VCaP (cell line): ENCODE results near the gene SOBP.

Source experiments
- H3K27ac ChIP-seq: fragments of 450-650 bp; 2 replicates; pipeline ENCODE4 v1.5.1; 2017
- TF ChIP-seq, protein P1 (sequence below): fragments of 450-650 bp; conservative IDR thresholded peaks from 2 replicates; pipeline ENCODE4 v1.5.1; 2017; ENCODE audit warnings: mild to moderate bottlenecking, moderate library complexity

SOBP gene, protein sequence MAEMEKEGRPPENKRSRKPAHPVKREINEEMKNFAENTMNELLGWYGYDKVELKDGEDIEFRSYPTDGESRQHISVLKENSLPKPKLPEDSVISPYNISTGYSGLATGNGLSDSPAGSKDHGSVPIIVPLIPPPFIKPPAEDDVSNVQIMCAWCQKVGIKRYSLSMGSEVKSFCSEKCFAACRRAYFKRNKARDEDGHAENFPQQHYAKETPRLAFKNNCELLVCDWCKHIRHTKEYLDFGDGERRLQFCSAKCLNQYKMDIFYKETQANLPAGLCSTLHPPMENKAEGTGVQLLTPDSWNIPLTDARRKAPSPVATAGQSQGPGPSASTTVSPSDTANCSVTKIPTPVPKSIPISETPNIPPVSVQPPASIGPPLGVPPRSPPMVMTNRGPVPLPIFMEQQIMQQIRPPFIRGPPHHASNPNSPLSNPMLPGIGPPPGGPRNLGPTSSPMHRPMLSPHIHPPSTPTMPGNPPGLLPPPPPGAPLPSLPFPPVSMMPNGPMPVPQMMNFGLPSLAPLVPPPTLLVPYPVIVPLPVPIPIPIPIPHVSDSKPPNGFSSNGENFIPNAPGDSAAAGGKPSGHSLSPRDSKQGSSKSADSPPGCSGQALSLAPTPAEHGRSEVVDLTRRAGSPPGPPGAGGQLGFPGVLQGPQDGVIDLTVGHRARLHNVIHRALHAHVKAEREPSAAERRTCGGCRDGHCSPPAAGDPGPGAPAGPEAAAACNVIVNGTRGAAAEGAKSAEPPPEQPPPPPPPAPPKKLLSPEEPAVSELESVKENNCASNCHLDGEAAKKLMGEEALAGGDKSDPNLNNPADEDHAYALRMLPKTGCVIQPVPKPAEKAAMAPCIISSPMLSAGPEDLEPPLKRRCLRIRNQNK

DNA sequence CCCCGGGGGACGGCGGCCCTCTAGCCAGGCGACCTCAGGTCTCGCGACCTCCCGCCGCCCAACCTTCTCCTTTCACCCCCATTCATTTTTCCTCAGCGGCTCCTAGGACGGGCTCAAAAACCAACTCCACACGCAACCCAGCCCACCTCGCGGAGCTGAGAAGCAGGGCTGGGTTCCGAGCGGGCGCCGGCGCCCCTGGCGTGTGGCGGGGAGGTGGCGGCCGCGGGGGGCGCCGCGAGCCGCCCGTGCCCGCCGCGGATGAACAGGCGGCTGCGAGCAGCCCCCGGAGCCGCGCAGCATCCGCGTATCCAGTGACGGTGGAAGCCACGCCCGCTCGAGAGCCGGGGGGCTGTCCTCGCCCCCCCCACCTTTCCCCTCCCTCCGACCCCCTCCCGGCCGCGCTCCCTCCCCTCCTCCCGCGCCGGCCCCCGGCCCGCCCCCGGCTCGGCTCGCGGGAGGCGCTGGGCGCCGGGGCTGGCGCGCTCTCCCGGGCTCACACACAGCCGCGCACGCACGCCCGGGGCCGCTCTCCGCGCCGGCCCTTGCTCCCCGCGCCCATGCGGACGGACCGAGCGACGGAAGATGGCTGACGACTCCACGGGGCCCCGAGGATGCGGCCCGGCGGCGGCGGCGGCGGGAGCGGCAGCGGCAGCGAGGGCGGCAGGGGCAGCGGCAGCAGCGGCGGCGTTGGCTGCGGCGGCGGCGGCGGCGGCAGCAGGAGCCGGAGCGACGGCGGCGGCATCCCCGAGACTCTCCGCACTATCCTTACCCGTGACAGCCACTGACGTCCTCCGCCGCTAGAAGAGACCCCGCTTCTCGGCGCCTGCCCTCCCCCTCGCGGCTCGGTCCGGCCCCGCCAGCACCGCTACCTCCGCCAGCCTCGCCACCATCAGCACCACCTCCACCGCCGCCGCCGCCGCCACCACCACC is at the start of gene SOBP:
Gene SOBP, plus strand, starts transcription at position 482 of the 930 bp plus-strand sequence. CDS start 500 bp downstream, outside the sequence.
- TF ChIP-seq, protein P1, sequence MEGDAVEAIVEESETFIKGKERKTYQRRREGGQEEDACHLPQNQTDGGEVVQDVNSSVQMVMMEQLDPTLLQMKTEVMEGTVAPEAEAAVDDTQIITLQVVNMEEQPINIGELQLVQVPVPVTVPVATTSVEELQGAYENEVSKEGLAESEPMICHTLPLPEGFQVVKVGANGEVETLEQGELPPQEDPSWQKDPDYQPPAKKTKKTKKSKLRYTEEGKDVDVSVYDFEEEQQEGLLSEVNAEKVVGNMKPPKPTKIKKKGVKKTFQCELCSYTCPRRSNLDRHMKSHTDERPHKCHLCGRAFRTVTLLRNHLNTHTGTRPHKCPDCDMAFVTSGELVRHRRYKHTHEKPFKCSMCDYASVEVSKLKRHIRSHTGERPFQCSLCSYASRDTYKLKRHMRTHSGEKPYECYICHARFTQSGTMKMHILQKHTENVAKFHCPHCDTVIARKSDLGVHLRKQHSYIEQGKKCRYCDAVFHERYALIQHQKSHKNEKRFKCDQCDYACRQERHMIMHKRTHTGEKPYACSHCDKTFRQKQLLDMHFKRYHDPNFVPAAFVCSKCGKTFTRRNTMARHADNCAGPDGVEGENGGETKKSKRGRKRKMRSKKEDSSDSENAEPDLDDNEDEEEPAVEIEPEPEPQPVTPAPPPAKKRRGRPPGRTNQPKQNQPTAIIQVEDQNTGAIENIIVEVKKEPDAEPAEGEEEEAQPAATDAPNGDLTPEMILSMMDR = peak; percentile 32
- peak within 1 kb of the TSS; percentile 73 for H3K27ac ChIP-seq

DNA sequence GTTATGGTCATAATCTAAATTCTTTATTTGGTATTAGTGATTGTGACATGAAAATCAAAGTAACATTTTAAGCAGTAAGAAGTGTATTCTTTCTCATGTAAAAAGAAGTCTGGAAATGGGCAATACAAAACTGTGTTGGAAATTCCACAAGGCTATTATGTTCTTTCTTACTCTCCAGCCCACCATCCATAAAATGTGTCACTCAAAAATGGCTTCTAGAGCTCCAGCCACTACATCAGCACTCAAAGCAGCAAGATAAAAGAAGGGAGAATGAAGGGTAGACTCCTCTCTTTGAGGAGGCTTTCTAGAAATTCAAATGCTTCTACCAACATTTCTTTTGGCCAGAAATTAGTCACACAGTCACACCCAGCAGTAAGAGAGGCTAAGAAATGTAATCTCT is 49.0 kb upstream of the SOBP start:
- TF ChIP-seq, protein P1 = no peak
- no peak overlapping the region for H3K27ac ChIP-seq

DNA sequence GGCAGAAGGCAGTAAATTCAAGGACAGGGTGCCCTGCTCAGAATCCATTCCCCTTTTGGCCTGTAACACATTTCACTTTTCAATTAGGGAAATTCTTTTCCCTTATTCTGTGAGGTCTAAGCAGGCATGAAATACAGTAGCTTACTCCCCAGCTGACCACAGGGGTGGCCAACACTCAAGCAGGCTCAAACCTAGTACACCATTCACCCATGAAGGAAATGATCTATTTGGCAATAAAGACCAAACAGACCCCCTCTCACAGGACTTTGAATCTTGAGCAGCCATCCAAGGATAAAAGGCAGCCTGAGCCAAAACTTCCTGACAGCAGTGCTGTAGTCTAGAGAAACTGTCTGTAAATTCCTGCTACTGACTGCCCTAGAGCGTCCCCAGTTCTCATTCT is 48.2 kb upstream of the SOBP start:
- TF ChIP-seq, protein P1 = no peak
- H3K27ac ChIP-seq = no peak overlapping the region

DNA sequence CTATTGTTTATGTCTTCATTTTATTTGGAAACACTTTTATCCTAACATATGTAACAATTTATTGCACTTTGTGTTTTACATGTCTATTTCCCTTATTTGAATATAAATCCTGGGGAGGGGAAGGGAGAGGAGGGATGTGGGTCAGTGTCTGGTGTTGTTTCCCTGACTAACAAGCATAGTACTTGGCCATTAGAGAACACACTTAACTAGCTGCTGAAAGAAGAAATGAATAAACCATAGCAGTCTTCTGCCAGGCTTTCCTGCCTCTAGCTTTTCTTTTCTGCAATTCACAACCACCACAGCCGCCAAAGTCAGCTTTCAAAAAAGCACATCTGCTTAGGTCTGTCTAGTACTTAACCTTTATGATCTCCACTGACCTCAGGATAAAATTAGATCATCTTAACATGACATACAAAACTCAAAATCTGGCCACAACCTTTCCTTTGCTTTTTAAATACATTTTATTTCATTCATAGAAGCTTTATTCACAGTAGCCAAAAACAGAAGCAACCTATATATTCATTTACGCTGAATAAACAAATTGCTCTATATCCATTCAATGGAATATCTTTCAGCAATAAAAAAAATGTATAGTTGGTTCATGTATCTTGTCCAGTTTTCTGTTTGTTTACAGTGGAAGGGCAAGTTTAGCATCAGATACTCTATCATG is 46.8 kb upstream of the SOBP start:
- H3K27ac ChIP-seq = no peak overlapping the region
- TF ChIP-seq, protein P1 = no peak

DNA sequence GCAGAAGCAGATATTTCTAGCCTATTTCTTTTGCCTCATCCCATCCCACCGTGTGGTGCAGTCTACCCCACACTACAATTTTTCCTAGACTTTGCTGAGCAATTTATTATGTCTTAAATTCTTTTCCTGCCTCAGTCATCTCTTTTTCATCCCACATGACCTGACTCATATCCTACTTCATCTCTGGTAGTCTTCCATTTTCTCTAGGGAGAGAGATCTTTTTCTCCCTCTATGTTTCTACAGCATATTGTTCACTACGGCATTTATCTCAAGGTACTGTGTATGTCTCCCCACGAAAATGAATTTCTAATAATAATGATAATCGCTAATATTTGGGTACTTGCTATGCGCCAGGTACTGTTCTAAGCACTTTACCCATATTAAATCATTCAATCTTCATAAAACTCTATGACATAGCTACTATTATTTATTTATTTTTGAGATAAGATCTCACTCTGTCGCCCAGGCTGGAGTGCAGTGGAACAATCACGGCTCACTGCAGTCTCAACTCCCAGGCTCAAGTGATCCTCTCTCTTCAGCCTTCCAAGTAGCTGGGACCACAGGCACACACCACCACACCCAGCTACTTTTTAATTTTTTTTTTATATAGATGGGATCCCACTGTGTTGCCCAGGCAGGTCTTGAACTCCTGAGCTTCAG is 46.2 kb upstream of the SOBP start:
- no peak overlapping the region for H3K27ac ChIP-seq
- TF ChIP-seq, protein P1 = no peak

DNA sequence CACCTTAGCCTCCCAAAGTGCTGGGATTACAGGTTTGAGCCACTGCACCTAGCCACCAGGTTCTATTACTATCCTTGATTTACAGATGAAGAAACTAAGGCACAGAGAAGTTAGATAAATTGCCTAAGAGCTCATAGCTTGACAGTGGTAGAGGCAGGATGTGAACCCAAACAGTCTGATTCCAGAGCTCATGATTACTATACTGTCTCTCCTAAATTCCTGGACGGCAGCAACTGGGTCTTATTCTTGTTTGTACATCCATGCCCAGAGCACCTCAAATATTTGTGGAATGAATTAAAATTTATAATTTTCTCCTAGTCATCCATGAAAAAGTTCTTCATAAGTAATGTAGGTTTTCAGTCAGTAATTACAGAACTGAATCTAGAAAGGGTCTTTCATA is 45.6 kb upstream of the SOBP start:
- TF ChIP-seq, protein P1 = no peak
- H3K27ac ChIP-seq = no peak overlapping the region
